OCI-LY1 (cell line): ENCODE results near the gene PNPLA5.

Experiments used
- H2AFZ ChIP-seq: fragments of 200-600 bp; sonication (generic), shearing (Covaris generic); 2 replicates; pipeline ENCODE4 v1.6.0; 2014; ENCODE audit warnings: antibody characterized with exemption, mild to moderate bottlenecking, low read length
- H3F3A ChIP-seq: fragments of 200-600 bp; sonication (generic), shearing (Covaris generic); 2 replicates; pipeline ENCODE4 v1.6.0; 2014; ENCODE audit warnings: mild to moderate bottlenecking, antibody characterized with exemption, low read length, moderate library complexity; ENCODE audit not compliant: insufficient read depth
- H3K27ac ChIP-seq: fragments of 200-600 bp; sonication (generic); 2 replicates; pipeline ENCODE4 v1.5.1; 2014; ENCODE audit warnings: low read length, mixed run types, mild to moderate bottlenecking, low read depth; ENCODE audit not compliant: poor library complexity, severe bottlenecking
- H3K27me3 ChIP-seq: fragments of 200-600 bp; sonication (generic); 2 replicates; pipeline ENCODE4 v1.6.0; 2014; ENCODE audit warnings: antibody characterized with exemption, mild to moderate bottlenecking, low read length, moderate library complexity; ENCODE audit not compliant: insufficient read depth
- H3K36me3 ChIP-seq: fragments of 200-600 bp; sonication (generic); 2 replicates; pipeline ENCODE4 v1.6.1; 2014; ENCODE audit warnings: mild to moderate bottlenecking, antibody characterized with exemption, low read length, moderate library complexity, mixed read lengths; ENCODE audit not compliant: insufficient read depth
- H3K4me1 ChIP-seq: fragments of 200-600 bp; sonication (generic); 2 replicates; pipeline ENCODE4 v1.5.1; 2014; ENCODE audit warnings: mild to moderate bottlenecking, low read length, moderate library complexity; ENCODE audit not compliant: insufficient read depth, severe bottlenecking
- H3K4me2 ChIP-seq: fragments of 200-600 bp; sonication (generic), shearing (Covaris generic); 2 replicates; pipeline ENCODE4 v1.6.1; 2014; ENCODE audit warnings: low read length
- H3K4me3 ChIP-seq: fragments of 200-600 bp; sonication (generic); 2 replicates; pipeline ENCODE4 v1.5.1; 2014; ENCODE audit warnings: low read length, low read depth, mild to moderate bottlenecking, mixed read lengths; ENCODE audit not compliant: poor library complexity, severe bottlenecking
- H3K79me2 ChIP-seq: fragments of 200-600 bp; shearing (Covaris generic); 2 replicates; pipeline ENCODE4 v1.6.1; 2016; ENCODE audit warnings: mixed run types, low read length, mixed read lengths; ENCODE audit not compliant: insufficient read depth
- H3K9ac ChIP-seq: fragments of 200-600 bp; sonication (generic), shearing (Covaris generic); 2 replicates; pipeline ENCODE4 v1.6.1; 2014; ENCODE audit warnings: mild to moderate bottlenecking, low read length, mixed read lengths
- H3K9me2 ChIP-seq: fragments of 200-600 bp; sonication (generic), shearing (Covaris generic); 2 replicates; pipeline ENCODE4 v1.6.1; 2014; ENCODE audit warnings: low read depth, mild to moderate bottlenecking, low read length, mixed read lengths
- H3K9me3 ChIP-seq: fragments of 200-600 bp; shearing (Covaris generic); 2 replicates; pipeline ENCODE4 v1.6.1; 2014; ENCODE audit warnings: low read length, mixed read lengths
- H4K20me1 ChIP-seq: fragments of 200-600 bp; sonication (generic), shearing (Covaris generic); 2 replicates; pipeline ENCODE4 v1.6.0; 2016; ENCODE audit warnings: mild to moderate bottlenecking, low read length; ENCODE audit not compliant: insufficient read depth
- CTCF ChIP-seq: fragments of 200-600 bp; sonication (generic), shearing (Covaris generic); IDR thresholded peaks from 2 replicates; pipeline ENCODE4 v1.5.1; 2017; ENCODE audit warnings: mild to moderate bottlenecking, antibody characterized with exemption, low read length, moderate library complexity, mixed read lengths
- EZH2 ChIP-seq: fragments of 200-600 bp; sonication (generic), shearing (Covaris generic); IDR thresholded peaks from 2 replicates; pipeline ENCODE4 v1.8.0; 2017; ENCODE audit warnings: borderline replicate concordance, mixed run types, mild to moderate bottlenecking, antibody characterized with exemption, low read length, moderate library complexity, mixed read lengths

The PNPLA5 gene

DNA sequence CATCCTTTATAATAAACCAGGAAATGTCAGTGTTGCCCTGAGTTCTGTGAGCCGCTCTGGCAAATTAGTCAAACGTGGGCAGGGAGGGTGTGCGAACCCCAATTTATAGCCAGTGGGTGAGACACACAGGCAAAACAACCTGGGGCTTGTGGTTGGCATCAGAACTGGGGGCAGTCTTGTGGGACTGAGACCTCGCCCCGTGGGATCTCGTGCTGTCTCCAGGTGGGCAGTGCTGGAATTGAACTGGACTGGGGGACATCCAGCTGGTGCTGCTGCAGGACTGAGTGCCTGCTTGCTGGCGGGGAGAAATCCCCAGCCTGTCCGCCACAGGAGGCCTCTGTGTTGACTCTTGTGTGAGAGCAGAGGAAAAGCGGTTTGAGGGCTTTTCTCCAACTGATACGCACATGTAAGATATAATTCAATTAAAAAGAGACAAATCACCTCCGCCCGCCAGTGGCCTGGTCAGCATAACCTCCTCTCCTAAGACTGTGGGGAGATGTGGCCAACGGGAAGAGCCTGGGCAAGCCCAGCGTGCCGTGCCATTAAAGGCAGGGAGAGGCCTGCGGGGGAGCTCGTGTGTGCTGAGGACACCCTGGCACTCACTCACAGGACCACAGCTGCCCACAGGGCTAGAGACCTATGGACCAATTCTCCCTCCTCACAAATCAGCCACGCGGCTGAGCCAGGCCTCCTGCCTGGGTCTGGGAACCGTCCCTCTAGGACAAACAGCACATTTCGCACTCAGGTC is 47.9 kb downstream of the PNPLA5 start:
- TF ChIP-seq CTCF (no peak), EZH2 (no peak)
- no peaks in the 10 kb centered on the region for H3K9me3 ChIP-seq
- no peaks in the 10 kb centered on the region for H4K20me1 ChIP-seq
- H3F3A ChIP-seq: no peaks in the 10 kb centered on the region
- H2AFZ ChIP-seq: no peak overlapping the region
- peaks cover 8% of the 10 kb centered on the region; the same call in 1 of the 2 replicates for H3K27me3 ChIP-seq
- H3K9ac ChIP-seq: no peak overlapping the region
- H3K4me2 ChIP-seq: no peak overlapping the region
- H3K36me3 ChIP-seq: no peaks in the 10 kb centered on the region
- no peaks in the 10 kb centered on the region for H3K9me2 ChIP-seq
- H3K4me1 ChIP-seq: no peaks in the 10 kb centered on the region
- H3K79me2 ChIP-seq: no peaks in the 10 kb centered on the region
- H3K4me3 ChIP-seq: no peak overlapping the region
- no peak overlapping the region for H3K27ac ChIP-seq

DNA sequence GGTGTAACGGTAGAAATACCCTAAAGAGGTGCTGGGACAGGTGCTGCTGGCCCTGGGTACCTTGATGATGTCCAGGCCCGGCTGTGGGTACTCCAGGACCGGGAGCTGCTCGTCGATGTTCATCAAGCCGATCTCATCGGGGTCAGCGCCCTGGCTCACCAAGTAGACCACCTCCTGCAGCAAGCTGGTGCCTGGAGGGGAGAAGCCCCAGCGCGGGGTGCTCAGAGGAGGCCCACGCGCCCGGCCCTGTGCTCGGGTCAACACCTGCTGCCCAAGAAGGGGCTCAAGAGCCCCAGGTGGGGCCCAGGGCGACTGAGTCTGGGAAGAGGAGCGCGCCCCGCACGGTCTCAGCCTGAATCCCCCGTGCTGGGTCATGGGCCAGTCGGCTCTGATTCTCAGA is 50.1 kb downstream of the PNPLA5 start:
- no peaks in the 10 kb centered on the region for H4K20me1 ChIP-seq
- no peak overlapping the region for H3K4me2 ChIP-seq
- H3K9ac ChIP-seq: no peak overlapping the region
- peaks cover 8% of the 10 kb centered on the region; the same call in 1 of the 2 replicates for H3K27me3 ChIP-seq
- no peaks in the 10 kb centered on the region for H3K9me3 ChIP-seq
- no peaks in the 10 kb centered on the region for H3K4me1 ChIP-seq
- H2AFZ ChIP-seq: no peak overlapping the region
- H3K27ac ChIP-seq: no peak overlapping the region
- TF ChIP-seq CTCF (no peak), EZH2 (no peak)
- no peaks in the 10 kb centered on the region for H3F3A ChIP-seq
- H3K4me3 ChIP-seq: no peak overlapping the region
- H3K79me2 ChIP-seq: no peaks in the 10 kb centered on the region
- no peaks in the 10 kb centered on the region for H3K36me3 ChIP-seq
- H3K9me2 ChIP-seq: no peaks in the 10 kb centered on the region

DNA sequence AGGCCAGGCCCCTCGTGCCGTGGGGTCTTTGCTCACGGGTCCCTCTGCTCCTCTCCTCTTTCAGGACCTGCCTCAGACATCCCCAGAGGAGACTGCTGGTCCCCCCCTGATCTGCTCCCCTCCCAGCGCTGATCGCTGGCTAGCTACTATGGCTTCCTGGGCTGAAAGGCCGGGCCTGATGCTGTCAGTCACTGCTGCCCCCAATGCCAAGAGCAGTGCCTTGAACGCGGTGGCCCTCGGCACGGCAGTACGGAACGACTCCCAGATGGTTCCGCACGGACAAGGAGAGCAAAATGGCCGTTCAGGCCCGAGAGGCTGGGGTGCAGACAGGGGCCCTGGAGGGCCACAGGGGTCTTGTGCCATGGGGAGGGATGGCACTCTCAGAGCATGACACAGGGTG is 51.0 kb downstream of the PNPLA5 start:
- H2AFZ ChIP-seq: no peak overlapping the region
- H3K27ac ChIP-seq: no peak overlapping the region
- no peaks in the 10 kb centered on the region for H3K79me2 ChIP-seq
- no peaks in the 10 kb centered on the region for H3K4me1 ChIP-seq
- no peaks in the 10 kb centered on the region for H4K20me1 ChIP-seq
- H3K9ac ChIP-seq: no peak overlapping the region
- H3K36me3 ChIP-seq: no peaks in the 10 kb centered on the region
- H3F3A ChIP-seq: no peaks in the 10 kb centered on the region
- H3K4me3 ChIP-seq: no peak overlapping the region
- TF ChIP-seq CTCF: no peak
- TF ChIP-seq EZH2: no peak
- no peak overlapping the region for H3K4me2 ChIP-seq
- no peaks in the 10 kb centered on the region for H3K9me2 ChIP-seq
- H3K27me3 ChIP-seq: peaks cover 8% of the 10 kb centered on the region; the same call in 1 of the 2 replicates
- H3K9me3 ChIP-seq: no peaks in the 10 kb centered on the region
